Stimulated activated CD4-positive, alpha-beta T cell treated with anti-CD3 and anti-CD28 coated beads, Interleukin-2, amount 100 ng/mL, for 24 hours (primary cell): ENCODE data around the gene NPEPL1.

Source experiments
- DNase-seq, 2 donors: peaks; one replicate each; pipeline ENCODE4 v3.0.0-alpha.2; 2020

The NPEPL1 gene

GRCh38 chr20:58657986-58658385 lies 34.6 kb upstream of the NPEPL1 start:
- DNase-seq: no peak

- no peak for DNase-seq
Observed at GRCh38 chr20:58658760-58659159, 33.8 kb upstream of the NPEPL1 start.

GRCh38 chr20:58659841-58660240 lies 32.8 kb upstream of the NPEPL1 start:
- no peak for DNase-seq

GRCh38 chr20:58660855-58661597 lies 31.6 kb upstream of the NPEPL1 start:
- DNase-seq: peak; percentile 33 to 41

GRCh38 chr20:58661598-58662473 lies 30.8 kb upstream of the NPEPL1 start:
- DNase-seq: no peak

GRCh38 chr20:58664331-58664730 lies 28.3 kb upstream of the NPEPL1 start:
- DNase-seq: no peak

- no peak for DNase-seq
Observed at GRCh38 chr20:58664883-58665282, 27.7 kb upstream of the NPEPL1 start.

GRCh38 chr20:58665606-58666005 lies 27.0 kb upstream of the NPEPL1 start:
- DNase-seq: no peak

GRCh38 chr20:58666702-58667101 lies 25.9 kb upstream of the NPEPL1 start:
- no peak for DNase-seq

GRCh38 chr20:58667975-58668374 lies 24.6 kb upstream of the NPEPL1 start:
- DNase-seq: no peak

- DNase-seq: no peak
Observed at GRCh38 chr20:58668901-58669286, 23.7 kb upstream of the NPEPL1 start.

GRCh38 chr20:58669287-58670006 lies 23.2 kb upstream of the NPEPL1 start:
- DNase-seq: no peak

GRCh38 chr20:58670102-58670501 lies 22.5 kb upstream of the NPEPL1 start:
- no peak for DNase-seq

GRCh38 chr20:58670659-58671058 lies 21.9 kb upstream of the NPEPL1 start:
- no peak for DNase-seq

GRCh38 chr20:58673119-58673518 lies 19.5 kb upstream of the NPEPL1 start:
- DNase-seq: no peak

- DNase-seq: no peak
Observed at GRCh38 chr20:58675146-58675584, 17.4 kb upstream of the NPEPL1 start.

GRCh38 chr20:58675641-58676040 lies 17.0 kb upstream of the NPEPL1 start:
- no peak for DNase-seq

- DNase-seq: no peak
Observed at GRCh38 chr20:58676161-58676560, 16.4 kb upstream of the NPEPL1 start.

- DNase-seq: no peak
Observed at GRCh38 chr20:58677079-58677604, 15.5 kb upstream of the NPEPL1 start.

GRCh38 chr20:58677808-58678207 lies 14.8 kb upstream of the NPEPL1 start:
- DNase-seq: no peak

GRCh38 chr20:58678806-58679205 lies 13.8 kb upstream of the NPEPL1 start:
- no peak for DNase-seq

GRCh38 chr20:58682656-58683531 lies 9.7 kb upstream of the NPEPL1 start:
- DNase-seq: no peak
